GM18873 (cell line): ENCODE data around the gene CMTM5.
"Not testable (repeated sequence)": the region's sequence is repeated elsewhere in the genome, so short reads cannot be mapped to it uniquely, and the experiment has no call there.

Experiments
- ATAC-seq: cut with Tn5 transposase; IDR thresholded peaks from one replicate; pipeline ENCODE4 v1.9.1; 2021; ENCODE audit warnings: mild to moderate bottlenecking, moderate library complexity, moderate number of reproducible peaks; ENCODE audit not compliant: unreplicated experiment, low FRiP score

Gene CMTM5

GRCh38 chr14:23409966-23410635 is 33.3 kb downstream of the CMTM5 start:
- no peak for ATAC-seq

GRCh38 chr14:23411563-23412525 is 35.0 kb downstream of the CMTM5 start:
- no peak for ATAC-seq

GRCh38 chr14:23413681-23414080 is 36.8 kb downstream of the CMTM5 start:
- no peak for ATAC-seq

GRCh38 chr14:23414254-23414653 is 37.4 kb downstream of the CMTM5 start:
- ATAC-seq, result no peak

GRCh38 chr14:23414906-23415820 is 38.3 kb downstream of the CMTM5 start:
- ATAC-seq, result no peak

- ATAC-seq, result no peak
Observed at GRCh38 chr14:23415821-23416778, 39.3 kb downstream of the CMTM5 start.

GRCh38 chr14:23416801-23417200 is 40.0 kb downstream of the CMTM5 start:
- ATAC-seq, result no peak

GRCh38 chr14:23417269-23417668 is 40.4 kb downstream of the CMTM5 start:
- not testable (repeated sequence) for ATAC-seq

- ATAC-seq, result no peak
Observed at GRCh38 chr14:23418021-23418420, 41.2 kb downstream of the CMTM5 start.

- not testable (repeated sequence) for ATAC-seq
Observed at GRCh38 chr14:23419646-23420045, 42.8 kb downstream of the CMTM5 start.

GRCh38 chr14:23421594-23421993 is 44.7 kb downstream of the CMTM5 start:
- no peak for ATAC-seq

- ATAC-seq, result no peak
Observed at GRCh38 chr14:23423657-23424056, 46.8 kb downstream of the CMTM5 start.

- ATAC-seq, result no peak
Observed at GRCh38 chr14:23425169-23425568, 48.3 kb downstream of the CMTM5 start.

GRCh38 chr14:23425798-23426197 is 49.0 kb downstream of the CMTM5 start:
- ATAC-seq, result not testable (repeated sequence)

GRCh38 chr14:23428686-23429495 is 52.0 kb downstream of the CMTM5 start:
- no peak for ATAC-seq
